ENCODE results near the gene EPB41L5.

DNA sequence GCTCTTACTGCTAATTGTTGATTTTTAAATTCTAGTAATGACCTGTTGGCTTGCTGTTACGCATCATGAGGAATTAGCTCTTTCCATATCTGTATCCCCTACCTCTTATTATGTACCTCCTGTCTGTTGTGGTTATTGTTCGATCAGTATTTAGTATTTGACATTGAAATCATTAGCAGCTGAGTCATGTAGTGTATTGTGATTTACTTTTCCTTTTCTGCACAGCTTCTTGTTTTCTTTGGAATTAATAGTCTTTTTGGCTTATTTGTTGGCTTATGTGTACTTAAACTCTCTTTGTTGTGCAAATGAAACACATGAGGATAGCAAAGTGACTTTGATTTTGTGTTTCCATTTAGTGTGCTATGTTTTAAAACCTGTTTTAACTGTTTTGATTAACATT lies 4.3 kb downstream of the EPB41L5 start:
- no peak for TF ChIP-seq POLR2A (IDR thresholded peaks at IDR 0.05)
- TF ChIP-seq, protein P1, sequence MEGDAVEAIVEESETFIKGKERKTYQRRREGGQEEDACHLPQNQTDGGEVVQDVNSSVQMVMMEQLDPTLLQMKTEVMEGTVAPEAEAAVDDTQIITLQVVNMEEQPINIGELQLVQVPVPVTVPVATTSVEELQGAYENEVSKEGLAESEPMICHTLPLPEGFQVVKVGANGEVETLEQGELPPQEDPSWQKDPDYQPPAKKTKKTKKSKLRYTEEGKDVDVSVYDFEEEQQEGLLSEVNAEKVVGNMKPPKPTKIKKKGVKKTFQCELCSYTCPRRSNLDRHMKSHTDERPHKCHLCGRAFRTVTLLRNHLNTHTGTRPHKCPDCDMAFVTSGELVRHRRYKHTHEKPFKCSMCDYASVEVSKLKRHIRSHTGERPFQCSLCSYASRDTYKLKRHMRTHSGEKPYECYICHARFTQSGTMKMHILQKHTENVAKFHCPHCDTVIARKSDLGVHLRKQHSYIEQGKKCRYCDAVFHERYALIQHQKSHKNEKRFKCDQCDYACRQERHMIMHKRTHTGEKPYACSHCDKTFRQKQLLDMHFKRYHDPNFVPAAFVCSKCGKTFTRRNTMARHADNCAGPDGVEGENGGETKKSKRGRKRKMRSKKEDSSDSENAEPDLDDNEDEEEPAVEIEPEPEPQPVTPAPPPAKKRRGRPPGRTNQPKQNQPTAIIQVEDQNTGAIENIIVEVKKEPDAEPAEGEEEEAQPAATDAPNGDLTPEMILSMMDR (IDR thresholded peaks at IDR 0.05) = no peak
